Measurements from ENCODE around the gene SNX10.

Gene SNX10

DNA sequence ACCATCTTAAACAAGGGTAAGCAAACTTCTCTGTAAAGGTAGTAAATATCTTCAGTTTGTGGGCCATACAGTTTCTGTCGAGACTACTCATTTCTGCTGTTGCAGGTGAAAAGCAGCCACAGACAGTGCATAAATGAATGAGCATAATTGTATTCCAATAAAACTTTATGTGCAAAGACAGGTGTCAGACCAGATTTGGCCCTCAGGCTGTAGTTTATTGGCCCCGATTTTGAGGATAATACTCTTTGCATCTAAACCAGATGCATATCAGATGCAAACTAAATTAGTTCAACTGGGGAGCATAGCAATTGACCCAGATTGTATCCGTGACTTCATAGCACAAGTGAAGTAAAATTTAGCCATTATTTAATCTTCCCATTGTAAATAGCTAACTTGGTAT is 70.0 kb downstream of the SNX10 start:
- TF ChIP-seq, protein P1, sequence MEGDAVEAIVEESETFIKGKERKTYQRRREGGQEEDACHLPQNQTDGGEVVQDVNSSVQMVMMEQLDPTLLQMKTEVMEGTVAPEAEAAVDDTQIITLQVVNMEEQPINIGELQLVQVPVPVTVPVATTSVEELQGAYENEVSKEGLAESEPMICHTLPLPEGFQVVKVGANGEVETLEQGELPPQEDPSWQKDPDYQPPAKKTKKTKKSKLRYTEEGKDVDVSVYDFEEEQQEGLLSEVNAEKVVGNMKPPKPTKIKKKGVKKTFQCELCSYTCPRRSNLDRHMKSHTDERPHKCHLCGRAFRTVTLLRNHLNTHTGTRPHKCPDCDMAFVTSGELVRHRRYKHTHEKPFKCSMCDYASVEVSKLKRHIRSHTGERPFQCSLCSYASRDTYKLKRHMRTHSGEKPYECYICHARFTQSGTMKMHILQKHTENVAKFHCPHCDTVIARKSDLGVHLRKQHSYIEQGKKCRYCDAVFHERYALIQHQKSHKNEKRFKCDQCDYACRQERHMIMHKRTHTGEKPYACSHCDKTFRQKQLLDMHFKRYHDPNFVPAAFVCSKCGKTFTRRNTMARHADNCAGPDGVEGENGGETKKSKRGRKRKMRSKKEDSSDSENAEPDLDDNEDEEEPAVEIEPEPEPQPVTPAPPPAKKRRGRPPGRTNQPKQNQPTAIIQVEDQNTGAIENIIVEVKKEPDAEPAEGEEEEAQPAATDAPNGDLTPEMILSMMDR (conservative IDR thresholded peaks at IDR 0.05), result no peak
- H3K27ac ChIP-seq, result peak overlapping the region; percentile 83

GRCh38 chr7:26363465-26363864 is 71.8 kb downstream of the SNX10 start:
- peak overlapping the region; percentile 83 for H3K27ac ChIP-seq
- TF ChIP-seq, protein P1 (conservative IDR thresholded peaks at IDR 0.05), result no peak

GRCh38 chr7:26365077-26365900 is 73.6 kb downstream of the SNX10 start:
- H3K27ac ChIP-seq, result peak overlapping the region; percentile 83
- TF ChIP-seq, protein P1 (conservative IDR thresholded peaks at IDR 0.05), result peak; percentile 75

DNA sequence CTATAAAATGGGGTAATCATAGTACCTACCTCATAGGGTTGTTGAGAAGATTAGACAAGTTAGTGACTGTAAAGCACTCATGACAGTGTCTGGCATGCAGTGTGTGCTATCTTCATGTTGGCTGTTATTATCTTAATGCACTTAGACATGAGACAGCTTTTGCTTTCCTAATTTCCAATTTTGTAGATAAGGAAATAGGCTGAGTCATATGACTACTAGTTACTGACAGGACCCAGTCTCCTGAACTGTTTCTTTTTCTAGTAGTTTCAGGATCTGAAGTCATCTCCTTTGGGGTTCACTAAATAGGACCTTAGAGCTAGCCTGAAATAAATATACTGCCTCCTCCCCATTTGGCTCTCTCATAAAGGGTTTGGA is 74.2 kb downstream of the SNX10 start:
- TF ChIP-seq, protein P1 (conservative IDR thresholded peaks at IDR 0.05), result no peak

GRCh38 chr7:26367219-26367711 is 75.6 kb downstream of the SNX10 start:
- TF ChIP-seq, protein P1 (conservative IDR thresholded peaks at IDR 0.05), result no peak
- H3K27ac ChIP-seq, result no peak overlapping the region

More for the DNA sequence above, 74.2 kb downstream of the SNX10 start:
- H3K27ac ChIP-seq, result no peak overlapping the region

DNA sequence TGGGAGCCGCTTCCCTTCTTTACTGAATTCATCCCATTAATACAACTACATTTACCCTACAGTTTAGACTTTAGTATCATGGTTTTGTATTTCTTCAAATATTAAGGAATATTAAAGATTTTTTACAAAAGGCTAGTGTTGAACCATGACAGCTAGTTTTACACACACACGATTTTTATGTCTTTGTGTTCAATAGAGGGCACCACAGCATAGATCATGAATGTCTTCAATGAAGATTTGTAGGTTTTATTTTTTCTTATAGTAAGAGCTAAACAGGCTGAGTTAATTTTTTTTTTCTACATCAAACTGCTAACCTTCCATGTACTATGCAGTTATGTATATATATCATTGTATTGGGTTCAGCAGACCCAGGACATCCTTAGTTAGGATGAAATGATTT is 76.9 kb downstream of the SNX10 start:
- H3K27ac ChIP-seq, result no peak overlapping the region
- TF ChIP-seq, protein P1 (conservative IDR thresholded peaks at IDR 0.05), result peak; percentile 28; the same call in 1 of the 2 replicates

DNA sequence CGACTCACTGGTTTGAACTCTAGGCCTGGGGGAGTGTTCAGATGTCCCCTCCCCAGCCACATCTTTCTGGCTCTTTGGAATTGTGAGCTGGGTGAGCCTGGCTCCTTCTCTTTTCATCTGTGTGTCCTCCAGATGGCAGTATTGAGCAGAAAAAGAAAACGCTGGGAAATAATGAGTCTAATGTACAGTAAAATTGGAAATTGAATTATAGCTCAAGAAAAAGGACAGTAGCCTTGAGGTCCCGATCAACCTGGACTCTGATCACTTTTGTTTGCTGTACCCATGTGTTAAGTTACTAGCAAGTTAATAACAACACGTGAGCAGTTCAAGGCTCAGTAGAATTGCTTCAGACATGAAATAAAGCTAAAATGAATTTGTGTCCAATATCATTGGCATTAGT is 77.9 kb downstream of the SNX10 start:
- TF ChIP-seq, protein P1 (conservative IDR thresholded peaks at IDR 0.05), result peak; percentile 80
- H3K27ac ChIP-seq, result no peak overlapping the region

Measured in VCaP (cell line).